LNCAP (cell line): ENCODE results near the gene METTL26.

Source experiments
- TF ChIP-seq, protein P1 (sequence below): fragments of 450-650 bp; IDR thresholded peaks from 2 replicates; pipeline ENCODE4 v1.5.1; 2017; ENCODE audit warnings: mild to moderate bottlenecking

METTL26 gene

DNA sequence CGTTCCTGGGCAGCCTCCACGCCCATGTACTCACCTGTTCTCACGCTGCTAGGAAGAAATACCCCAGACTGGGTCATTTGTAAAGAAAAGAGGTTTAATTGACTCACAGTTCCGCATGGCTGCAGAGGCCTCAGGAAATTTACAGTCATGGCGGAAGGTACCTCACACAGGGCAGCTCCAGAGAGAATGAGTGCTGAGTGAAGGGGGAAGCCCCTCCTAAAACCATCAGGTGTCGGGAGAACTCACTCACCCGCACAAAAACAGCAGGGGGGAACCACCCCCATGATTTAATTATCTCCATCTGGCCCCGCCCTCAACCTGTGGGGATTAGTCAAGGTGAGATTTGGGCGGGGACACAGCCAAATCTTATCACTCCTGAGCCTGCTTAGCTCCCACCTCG lies 28.1 kb downstream of the METTL26 start:
- TF ChIP-seq, protein P1, sequence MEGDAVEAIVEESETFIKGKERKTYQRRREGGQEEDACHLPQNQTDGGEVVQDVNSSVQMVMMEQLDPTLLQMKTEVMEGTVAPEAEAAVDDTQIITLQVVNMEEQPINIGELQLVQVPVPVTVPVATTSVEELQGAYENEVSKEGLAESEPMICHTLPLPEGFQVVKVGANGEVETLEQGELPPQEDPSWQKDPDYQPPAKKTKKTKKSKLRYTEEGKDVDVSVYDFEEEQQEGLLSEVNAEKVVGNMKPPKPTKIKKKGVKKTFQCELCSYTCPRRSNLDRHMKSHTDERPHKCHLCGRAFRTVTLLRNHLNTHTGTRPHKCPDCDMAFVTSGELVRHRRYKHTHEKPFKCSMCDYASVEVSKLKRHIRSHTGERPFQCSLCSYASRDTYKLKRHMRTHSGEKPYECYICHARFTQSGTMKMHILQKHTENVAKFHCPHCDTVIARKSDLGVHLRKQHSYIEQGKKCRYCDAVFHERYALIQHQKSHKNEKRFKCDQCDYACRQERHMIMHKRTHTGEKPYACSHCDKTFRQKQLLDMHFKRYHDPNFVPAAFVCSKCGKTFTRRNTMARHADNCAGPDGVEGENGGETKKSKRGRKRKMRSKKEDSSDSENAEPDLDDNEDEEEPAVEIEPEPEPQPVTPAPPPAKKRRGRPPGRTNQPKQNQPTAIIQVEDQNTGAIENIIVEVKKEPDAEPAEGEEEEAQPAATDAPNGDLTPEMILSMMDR: no peak

DNA sequence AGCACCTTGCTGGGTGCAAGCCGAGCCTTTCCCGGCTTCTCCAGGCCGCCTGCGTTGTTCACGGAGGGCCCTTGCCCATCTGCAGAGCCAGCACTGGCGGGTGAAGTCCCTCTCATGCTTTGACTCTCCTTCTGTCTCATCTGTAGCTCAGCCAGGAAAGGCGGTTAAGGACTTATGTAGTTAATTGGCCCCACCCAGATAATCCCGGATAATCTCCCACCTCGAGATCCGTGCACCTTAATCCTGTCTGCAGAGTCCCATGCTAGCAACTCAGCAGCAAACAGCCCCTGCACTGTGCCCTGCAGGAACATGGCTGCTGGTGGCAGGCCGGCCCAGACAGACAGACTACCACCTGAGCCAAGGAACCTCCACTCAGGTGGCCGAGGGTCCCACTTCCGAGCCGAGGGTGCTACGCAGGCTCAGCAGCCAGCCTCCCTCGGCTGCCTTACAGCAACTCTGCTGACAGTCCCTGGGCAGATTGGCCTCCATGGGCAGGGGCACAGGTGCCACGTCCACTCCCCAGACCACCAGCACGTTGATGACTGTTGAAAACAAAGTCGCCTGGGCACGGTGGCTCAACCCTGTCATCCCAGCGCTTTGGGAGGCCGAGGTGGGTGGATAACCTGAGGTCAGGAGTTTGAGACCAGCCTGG lies 29.3 kb downstream of the METTL26 start:
- TF ChIP-seq, protein P1: no peak

DNA sequence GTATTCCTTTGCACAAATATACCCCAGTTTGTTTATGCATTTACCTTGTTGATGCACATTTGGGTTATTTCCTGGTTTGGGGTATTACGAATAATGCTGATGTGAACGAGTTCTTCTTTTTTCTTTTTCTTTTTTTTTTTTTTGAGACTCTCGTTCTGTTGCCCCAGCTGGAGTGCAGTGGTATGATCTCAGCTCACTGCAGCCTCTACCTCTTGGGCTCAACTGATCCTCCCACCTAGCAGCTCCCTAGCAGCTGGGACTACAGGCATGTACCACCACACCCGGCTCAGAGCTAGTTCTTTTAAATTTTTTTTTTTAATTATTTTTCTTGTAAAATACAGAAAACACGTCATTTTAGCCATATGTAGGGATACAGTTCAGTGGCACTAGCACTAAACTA lies 32.2 kb downstream of the METTL26 start:
- TF ChIP-seq, protein P1: no peak

DNA sequence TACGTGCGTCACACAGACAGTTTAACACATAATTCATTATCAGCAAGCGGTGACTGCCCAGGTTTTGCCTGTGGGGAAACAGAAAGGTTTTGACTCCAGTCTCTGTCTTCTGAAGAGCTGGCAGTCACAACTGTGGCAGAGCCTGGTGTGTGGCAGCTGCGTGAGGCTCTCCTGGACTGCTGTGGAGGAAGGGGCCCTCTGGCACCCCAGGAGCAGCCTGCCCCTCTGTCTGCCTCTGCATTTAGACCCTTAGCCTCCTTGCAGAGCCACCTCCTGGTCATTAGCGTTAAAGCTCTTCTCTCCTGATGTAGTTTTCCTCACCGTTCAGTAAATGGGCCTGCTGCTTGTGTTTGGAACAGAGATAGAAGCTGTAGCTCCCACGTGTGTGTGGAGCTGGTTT lies 35.3 kb downstream of the METTL26 start:
- TF ChIP-seq, protein P1: peak; percentile 26; the same call in 1 of the 2 replicates

DNA sequence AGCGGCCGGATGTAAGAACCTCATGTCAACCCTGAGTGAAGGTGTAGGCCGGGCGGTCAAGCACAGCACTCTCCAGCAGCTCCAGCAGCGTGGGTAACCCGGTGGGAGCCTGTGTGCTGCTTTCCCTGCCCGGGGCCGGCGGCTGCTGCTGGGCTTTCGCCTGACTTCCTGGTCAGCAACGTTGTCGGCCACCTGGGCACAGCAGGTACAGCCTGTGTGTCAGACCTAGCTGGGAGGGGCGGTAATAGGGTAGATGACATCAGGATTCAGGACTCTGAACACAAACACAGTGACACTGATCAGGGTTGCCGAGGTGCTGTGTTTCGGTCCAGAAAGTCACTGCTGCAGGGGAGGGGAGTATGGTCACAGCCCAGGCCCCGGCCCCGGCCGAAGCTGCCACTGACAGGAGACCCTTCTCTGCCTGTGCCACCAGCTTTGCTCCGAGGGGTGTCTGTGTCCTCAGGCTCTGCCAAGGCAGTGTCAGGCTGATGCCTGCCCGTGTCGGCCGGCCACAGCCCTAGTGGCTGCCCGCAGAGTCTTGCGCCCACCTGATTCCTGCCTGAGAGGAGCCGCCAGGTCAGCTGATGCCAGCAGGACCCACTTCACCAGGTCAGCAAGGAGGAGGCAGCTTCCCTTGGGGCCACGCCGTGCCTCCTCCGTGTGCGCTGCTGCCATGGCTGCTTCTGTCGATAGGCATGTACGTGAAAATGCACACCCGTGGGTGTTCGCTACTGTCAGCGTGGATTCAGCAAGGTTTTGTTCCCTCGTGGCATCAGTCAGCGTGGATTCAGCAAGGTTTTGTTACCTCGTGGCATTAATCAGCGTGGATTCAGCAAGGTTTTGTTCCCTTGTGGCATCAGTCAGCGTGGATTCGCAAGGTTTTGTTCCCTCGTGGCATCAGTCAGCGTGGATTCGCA lies 37.0 kb downstream of the METTL26 start:
- TF ChIP-seq, protein P1: no peak

DNA sequence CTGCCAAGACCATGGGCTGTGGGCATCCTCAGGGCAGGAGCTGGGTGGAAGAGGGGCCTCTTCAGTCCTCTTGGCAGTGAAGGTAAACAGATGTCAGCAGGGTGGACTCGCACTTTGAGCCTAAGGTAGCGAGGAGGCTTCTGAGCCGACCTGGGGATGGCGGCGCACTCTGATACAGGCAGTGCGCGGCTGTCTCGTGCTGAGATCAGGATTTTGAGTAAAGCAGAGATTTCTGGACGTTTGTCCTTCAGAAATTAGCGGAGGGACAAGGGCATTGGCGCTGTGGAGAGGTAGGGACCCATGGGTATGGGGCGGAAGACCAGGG lies 39.4 kb downstream of the METTL26 start:
- TF ChIP-seq, protein P1: no peak

DNA sequence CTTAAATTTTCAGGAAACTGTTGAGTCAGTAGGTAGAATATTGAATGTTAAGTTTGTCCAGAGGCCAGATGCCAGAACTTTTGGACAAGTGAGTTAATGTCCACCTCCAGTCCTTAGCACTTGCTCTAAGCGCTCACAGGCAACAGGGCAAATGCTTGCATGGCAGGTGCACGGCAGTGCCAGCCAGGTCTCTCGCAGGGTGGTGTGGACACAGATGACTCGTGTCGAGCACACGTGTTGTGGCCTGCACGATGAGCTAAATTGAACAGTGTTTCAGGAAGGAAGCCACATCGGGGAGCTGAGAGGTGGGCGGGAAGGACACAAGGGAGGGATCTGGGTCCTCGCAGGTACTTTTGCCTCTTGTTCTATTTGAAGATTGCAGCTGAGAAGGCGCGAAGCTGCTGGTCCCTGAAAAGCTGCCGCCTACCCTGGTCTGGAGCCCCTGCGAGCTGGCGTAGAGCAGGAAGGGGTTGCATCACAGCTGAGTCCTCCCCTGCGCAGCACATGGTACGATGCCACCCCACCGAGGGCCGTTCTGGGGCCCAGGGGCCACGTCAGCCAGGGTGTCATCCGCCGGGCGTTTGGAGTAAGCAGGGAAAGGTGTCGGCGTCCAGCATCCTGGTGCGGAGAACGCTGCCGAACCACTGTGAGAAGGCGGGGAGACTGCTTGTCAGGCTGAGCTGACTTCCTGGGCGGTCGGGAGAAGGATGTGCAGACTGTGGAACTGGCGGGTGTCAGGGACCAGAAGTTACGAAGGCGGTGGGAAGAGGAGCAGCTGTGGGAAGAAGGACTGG lies 40.0 kb downstream of the METTL26 start:
- TF ChIP-seq, protein P1: no peak
